Left ventricle myocardium superior (tissue), 1 donor: Measurements from ENCODE around the gene ZNF683. TPM values are rescaled to one million over a fixed set of nuclear protein-coding genes. Genes with fewer than 3 reads are reported as not detected.

Source experiments
- ATAC-seq: fragments of 200-7000 bp; cut with Tn5 transposase; one replicate; pipeline ENCODE4 v1.9.1; 2020; ENCODE audit warnings: mild to moderate bottlenecking, moderate library complexity
- DNase-seq: peaks from one replicate; pipeline ENCODE4 v3.0.0-alpha.2; 2020
- intact Hi-C: fragments of 100-400 bp; cut with micrococcal nuclease; formaldehyde crosslinking; loops from one replicate; pipeline ENCODE4 v1.11.0; 2022
- total RNA-seq: library from RNA; stranded (reverse); fragmentation: NEBNext Ultra II Directional; extraction: Animal tissue kit (Norgen Biotek cat#: 25700); gene quantifications from one replicate; pipeline ENCODE4 v1.2.1, GENCODE V29; 2021
- donor health status: DM: no; HTN: yes; CAD: no; lungs with severe emphysema.

ZNF683 gene
- total RNA-seq, 1 donor from 2014 or later, result not detected

GRCh38 chr1:26361605-26362122, 10.9 kb downstream of the ZNF683 start:
- ATAC-seq (no peak), DNase-seq (no peak)
- intact Hi-C loops, result no loop called here

GRCh38 chr1:26360807-26361604, 11.5 kb downstream of the ZNF683 start:
- DNase-seq, result no peak
- ATAC-seq, result no peak
- intact Hi-C loops, result no loop called here

- ATAC-seq, result no peak
- no peak for DNase-seq
- intact Hi-C loops, result no loop called here
These were observed 12.4 kb downstream of the ZNF683 start for GRCh38 chr1:26359981-26360806.

DNA sequence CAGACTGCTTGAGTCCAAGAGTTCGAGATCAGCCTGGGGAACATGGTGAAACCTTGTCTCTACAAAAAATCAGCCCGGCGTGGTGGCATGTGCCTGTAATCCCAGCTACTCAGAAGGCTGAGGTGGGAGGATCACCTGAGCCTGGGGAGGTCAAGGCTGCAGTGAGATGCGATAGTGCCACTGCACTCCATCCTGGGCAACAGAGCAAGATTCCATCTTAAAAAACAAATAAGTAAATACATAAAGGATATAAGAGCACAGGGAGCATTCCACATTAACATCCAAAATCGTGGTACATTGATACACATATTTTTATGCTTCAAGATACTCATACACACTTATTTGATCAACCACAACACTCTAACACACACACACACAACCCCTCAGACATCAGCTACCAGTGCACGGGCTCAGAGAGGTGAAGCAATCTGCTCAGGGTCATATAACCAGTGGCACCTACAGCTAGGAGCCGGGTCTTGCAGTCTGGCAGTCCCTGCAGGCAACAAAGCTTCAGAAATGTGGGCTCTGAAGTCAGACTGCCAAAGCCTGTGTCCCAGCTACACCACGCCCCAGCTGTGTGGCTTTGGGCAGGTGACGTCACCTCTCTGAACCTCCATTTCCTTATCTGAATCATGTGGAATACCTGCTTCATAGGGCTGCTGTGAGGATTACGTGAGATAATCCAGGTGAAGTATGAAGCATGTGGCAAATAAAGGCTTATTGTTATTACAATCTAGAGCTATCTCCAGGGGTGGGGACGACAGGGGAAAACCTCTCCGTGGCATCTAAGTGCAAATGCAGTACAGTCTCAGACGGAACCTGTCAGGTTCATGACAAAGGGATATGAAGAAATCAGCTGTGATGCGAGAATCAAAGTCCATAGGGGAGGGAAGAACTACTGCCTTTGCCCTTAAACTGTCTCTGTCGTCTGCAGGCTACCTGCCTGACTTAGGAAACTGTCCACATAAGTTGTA, 13.9 kb downstream of the ZNF683 start:
- intact Hi-C loops, result no loop called here
- DNase-seq, result no peak
- no peak for ATAC-seq

GRCh38 chr1:26357121-26357602, 15.4 kb downstream of the ZNF683 start:
- intact Hi-C loops, result no loop called here
- DNase-seq (no peak), ATAC-seq (no peak)

DNA sequence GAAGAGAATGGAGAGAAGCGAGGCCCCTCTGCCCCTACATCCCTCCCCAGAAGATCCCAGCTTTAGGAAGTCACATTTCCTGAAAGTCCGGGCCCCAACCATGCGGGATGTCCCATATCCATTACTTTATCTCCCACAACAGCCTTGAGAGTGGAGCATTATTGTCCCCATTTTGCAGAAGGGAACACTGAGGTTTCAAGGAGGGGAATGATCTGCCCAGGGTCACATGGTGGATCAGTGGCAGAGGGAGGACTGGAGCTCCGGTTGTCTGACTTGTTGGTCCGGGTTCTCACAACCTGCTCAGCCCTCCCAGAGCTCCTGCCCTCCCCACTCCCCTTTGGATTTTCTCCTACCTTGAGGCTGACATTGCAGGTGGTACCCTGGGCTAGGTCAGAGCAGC, 16.4 kb downstream of the ZNF683 start:
- no peak for DNase-seq
- ATAC-seq, result no peak
- intact Hi-C loops, result no loop called here

DNA sequence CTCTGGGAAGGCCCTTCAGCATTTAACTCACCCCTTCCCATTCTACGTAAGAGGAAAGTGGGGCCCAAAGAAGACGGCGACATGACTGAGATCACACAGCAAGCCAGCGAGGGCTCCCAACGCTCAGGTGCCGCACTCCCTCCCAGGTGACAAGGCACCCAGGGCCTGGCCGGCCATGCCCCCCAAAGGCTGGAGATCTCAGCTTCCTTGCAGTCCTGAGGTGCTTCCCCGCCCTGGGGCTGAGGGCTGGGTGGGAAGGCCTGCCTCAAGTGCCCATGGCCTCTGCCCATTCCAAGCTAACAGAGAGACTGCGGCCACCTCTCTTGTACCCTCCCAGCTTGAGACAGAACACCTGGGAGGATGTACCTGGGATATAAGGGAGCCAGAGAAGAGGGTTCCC, 17.6 kb downstream of the ZNF683 start:
- intact Hi-C loops, result no loop called here
- DNase-seq (no peak), ATAC-seq (no peak)

- ATAC-seq (no peak), DNase-seq (no peak)
- intact Hi-C loops, result no loop called here
These were observed 18.4 kb downstream of the ZNF683 start, which contains the start of gene CRYBG2 for GRCh38 chr1:26353976-26354820. CRYBG2 (minus strand) TSS chr1:26354130; CDS start chr1:26346657, 7,473 bp downstream.

- ATAC-seq, result no peak
- DNase-seq, result no peak
- intact Hi-C loops, result no loop called here
These were observed 19.2 kb downstream of the ZNF683 start for GRCh38 chr1:26353210-26353859.

DNA sequence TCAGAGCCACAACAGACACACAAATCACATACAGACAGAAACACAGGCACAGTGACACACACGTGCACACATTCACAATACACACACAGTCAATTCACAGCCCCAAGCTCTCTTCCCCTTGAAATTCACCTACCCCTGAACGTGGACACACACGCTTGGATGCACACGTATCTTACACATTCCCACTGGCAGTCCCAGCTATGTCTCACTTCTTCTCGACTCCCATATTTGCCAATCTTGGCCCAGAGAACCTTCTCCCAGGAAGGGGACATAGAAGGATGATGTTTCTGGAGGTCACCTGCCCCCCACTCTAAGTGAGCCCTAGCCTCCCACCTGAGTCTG, 20.2 kb downstream of the ZNF683 start:
- intact Hi-C loops, result no loop called here
- no peak for DNase-seq
- no peak for ATAC-seq

DNA sequence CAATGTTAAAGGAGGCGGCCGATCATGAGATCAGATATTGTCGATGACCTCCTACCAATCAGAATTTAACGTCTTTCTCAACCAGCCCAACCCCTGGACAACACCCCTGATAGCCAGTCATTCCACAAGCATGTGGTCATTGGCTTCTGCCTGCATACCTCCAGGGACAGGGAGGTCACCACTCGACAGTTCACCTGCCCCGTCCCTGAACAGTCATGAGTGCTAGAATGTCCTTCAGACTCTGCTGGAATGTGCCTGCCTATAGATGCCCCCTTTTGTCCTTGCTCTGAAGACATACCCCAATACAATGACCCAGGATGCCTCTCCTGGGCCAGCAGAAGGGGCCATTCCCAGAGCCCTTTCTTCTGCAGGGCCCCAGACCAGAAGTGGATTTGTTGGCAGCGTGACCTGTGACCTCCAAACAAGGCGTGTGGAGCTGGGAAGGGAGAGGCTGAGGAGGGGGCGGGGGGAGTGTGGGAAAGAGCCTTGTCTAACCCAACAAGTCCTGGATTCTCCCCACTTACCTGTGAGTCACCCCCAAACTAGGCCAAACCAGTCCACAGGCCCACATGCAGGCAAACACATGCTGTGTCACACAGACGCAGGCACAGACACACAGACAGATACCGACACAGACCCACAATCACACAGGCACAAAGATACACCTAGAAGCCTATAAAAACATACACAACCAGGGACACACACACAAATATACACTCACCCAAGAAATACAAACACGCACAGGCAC, 20.8 kb downstream of the ZNF683 start:
- no peak for DNase-seq
- ATAC-seq, result no peak
- intact Hi-C loops, result no loop called here

DNA sequence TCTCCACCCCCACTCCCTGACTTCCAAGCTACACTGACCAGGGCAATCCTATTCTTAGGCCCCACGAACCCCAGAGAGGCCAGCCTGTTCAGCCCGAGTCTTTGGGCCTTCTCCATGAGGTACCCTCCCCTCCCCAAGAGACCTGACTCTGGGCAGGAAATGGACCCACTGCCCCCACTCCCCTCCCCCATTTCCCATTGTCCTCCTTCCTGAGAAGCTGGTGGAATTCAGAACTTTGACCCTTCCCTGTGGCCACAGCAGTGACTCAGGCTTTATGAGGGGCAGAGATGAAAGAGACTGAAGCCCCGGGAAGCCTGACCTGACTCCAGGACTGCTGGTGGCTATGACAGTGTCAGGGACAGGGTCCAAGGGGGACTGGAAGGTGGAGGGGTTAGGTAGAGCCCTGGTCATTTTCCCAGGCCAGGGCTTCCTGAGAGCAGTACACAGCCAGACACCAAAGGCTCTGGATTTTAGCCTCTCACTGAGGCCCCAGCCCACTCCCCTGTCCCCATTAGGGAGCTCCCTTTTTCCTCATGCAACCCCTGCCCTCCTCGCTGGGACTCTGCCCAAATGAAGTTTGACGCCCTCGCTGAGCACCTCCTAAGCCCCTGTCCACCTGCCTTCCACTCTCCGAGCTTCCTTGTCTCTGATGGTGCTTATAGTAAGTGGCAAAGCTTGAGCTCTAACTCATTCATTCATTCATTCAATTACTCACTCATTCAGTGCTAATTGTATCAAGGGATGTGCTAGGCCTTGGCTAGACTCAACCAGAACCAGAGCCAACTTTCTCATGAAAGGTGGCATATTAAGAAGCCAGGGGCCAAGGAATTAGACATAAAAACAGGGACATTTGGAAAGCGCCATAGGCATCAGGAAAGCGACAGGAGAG, 21.6 kb downstream of the ZNF683 start:
- ATAC-seq (no peak), DNase-seq (no peak)
- intact Hi-C loops, result no loop called here

DNA sequence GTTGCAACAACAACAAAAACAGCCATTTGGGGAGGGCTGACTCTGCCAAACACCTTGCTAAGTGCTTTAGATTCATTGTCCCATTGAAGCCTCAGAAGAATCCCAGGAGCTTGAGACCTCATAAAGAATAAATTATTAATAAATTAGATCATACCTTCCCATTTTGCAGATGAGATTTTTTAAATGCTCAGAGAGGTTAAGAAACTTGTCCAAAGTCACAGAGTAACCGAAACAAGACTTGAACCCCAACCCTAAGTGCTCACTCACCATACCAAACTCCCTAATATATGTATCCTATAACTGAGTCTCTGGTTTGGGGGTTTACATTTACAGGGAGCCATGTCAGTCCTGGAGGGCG, 22.2 kb downstream of the ZNF683 start:
- intact Hi-C loops, result no loop called here
- DNase-seq, result no peak
- no peak for ATAC-seq

DNA sequence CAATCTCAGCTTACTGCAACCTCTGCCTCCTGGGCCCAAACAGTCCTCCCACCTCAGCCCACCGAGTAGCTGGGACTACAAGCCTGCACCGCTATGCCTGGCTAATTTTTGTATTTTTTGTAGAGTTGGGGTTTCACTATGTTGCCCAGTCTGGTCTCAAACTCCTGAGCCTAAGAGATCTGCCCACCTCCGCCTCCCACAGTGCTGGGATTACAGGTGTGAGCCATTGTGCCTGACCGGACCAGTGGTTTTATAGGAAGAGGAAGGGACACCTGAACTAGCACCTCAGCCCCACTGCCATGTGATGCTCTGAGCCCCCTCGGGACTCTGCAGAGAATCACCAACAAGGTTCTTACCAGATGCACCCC, 22.7 kb downstream of the ZNF683 start:
- intact Hi-C loops, result no loop called here
- DNase-seq (no peak), ATAC-seq (no peak)

DNA sequence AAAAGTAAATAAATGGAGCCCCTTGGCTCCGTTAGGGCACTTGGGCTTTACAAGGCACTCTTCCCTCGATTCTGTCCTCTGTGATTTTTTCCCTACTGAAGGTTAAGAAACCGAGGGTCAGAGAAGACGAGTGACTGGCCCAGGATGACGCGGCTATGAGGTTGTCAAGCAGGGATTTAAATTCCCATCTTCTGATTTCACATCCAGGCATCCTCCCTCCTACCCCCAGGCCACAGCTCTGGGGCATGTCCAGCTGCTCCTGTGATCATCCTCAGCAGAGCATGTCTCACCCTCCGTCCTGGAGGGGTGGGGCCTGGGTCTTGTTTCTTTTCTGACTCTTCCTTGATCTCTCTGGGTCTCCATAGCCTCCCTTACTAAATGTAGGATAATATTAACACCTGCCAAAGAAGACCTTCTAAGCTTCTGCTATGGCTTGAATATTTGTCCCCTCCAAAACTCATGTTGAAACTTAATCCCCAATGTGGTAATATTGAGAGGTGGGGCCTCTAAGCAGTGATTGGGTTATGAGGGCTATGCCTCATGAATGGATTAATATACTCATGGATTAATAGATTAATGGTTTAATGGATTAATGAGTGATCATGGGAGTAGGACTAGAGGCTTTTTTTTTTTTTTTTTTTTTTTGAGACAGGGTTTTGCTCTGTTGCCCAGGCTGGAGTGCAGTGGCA, 23.2 kb downstream of the ZNF683 start:
- intact Hi-C loops, result no loop called here
- no peak for DNase-seq
- ATAC-seq, result no peak
